Ureter (tissue), 1 donor: ENCODE measurements around the gene DYNC1I1. TPM values are rescaled to one million over a fixed set of nuclear protein-coding genes. Genes with fewer than 3 reads are reported as not detected.

Experiments used
- DNase-seq: peaks from one replicate; pipeline ENCODE4 v3.0.0-alpha.2; 2020; ENCODE audit warnings: low spot score
- total RNA-seq: library from RNA; stranded (reverse); gene quantifications from one replicate; pipeline ENCODE4 v1.2.4, GENCODE V29; 2023
- donor health status: DM: yes; HTN: yes; CAD: no.

The DYNC1I1 gene
- total RNA-seq, 1 donor from 2014 or later, result 14.6 TPM

DNA sequence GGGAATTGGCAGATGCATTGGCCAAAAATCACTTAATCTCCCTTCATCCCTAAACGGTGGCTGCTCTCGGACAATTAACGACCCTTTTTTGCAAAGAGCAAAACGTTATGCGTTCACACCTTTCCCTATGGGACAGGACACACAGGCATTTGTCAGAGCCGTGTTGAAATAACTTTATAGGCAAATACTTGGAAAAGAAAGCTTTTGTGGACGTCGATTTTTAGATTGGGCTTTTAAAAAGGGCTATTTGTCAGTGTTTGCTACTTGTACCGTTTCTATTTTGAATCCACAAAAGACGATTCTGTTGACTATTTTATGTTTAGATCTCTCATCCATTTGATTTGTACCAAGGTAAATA is 304.0 kb downstream of the DYNC1I1 start:
- no peak for DNase-seq

DNA sequence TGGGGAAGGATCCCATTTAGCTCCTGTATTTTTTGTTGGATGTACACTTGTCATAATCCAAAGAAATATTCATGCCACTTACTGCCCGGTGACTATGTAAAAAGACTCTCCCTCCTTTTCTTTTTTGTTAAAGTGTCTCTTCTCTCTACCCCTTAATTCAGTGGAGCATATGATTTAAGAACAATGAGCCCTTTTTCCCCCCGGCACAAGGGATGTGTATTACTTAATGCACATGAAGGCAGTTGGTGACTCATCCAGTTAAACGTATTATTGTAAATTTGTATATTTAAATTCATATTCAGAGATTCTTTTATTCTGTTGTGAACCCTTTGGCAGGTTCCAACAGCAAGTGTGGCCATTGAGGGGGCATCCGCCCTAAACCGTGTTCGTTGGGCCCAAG is 307.7 kb downstream of the DYNC1I1 start:
- no peak for DNase-seq

DNA sequence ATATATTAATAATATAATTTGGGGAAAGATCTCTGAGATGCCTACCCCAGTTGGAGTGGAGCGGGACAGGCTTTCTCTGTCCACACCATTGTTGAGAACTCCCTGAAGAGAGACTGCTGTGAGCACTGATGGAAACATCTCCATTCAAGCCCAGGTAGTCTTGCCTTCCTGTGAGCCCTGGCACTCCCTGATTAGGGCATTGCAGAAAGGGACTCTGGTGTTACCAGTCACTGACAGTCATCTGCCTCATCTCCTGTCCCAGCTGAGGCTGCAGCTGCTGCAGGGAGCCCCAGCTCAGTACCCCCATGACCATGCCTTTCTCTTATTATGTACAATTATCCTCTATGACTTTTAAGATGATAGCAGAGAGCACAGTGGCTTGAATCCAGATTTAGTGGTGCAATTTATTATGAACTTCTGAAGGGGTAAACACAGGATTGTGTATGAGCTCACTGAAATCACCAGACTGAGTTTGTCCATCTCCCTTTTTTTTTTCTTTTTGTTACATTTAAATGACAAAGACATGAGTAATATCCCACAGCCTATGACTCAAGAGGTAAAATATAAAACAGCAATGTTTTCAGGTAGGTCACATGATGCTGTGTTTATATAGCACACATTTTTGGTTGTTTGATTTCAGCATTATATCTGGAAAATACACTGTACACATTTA is 312.7 kb downstream of the DYNC1I1 start:
- no peak for DNase-seq

DNA sequence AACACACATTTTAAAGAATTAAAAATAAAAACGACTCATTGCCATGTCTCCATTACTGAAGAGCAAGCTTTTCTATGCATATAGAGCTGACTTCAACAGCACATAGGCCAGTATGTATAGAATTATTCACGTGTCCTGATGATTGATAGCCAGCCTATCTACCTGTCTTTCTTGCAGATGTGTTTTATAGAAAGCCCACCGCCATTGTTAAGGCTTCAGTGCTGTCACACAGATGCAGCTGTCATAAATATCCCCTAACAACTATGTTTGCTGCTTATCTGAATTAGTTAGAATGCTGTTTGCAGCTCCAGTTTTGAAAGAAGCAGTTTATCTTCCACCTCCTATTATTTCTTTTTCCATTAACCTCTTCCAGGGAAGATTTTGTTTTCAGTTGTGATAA is 313.6 kb downstream of the DYNC1I1 start:
- no peak for DNase-seq

DNA sequence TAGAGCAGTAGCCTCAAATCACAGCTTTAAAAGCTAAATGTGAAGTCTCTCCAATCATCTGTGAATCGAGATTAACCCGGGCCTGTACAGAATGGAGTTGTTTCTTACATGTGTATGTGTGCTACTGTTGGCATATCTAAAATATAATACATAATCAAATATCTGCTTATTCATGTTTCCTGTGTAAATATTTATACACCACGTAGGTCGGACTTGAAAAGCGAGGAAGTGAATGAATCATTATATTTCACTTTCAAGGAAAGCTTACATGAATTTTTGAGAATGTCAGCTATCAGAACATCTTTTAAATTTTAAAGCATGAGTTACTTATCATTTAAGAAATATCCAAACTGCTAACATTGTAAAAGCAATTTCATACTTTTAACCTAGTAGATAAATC is 316.2 kb downstream of the DYNC1I1 start:
- no peak for DNase-seq

DNA sequence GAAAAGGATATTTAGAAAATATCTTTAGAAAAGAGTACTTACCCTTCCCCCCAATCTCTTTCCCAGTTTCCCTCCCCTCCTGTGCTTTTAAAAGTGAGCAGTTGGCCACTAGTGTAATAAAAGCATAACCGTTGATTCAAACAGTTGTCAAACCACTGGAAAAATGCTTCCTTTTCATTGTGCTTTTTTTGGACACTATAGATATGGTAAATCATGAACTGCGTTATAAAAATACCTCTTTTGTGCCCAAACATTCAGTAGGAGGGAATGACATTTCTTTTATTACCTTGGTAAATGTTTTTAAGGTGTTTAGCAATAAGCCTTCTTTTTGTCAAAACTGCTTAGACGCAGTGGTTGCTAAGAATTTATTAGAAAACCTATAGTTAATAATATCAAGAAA is 317.2 kb downstream of the DYNC1I1 start:
- no peak for DNase-seq

DNA sequence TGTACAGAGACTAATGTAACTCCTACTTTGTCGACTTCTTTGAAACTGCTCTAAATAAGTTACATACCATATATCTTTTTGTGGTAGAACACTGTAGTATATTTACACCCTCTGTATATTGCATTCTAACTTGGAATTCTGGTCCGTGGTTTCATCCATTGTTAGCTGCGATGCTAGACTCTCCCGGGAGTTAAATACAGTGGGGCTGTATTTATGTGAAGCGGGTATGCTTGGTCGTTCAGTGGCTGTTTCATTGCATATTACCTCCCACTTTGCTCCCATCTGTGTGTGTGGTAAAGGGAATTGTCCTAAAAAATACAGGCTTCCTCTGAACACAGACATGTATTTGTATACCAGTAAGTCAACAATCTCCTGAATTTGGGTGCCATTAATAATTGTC is 318.4 kb downstream of the DYNC1I1 start:
- DNase-seq, result no peak

DNA sequence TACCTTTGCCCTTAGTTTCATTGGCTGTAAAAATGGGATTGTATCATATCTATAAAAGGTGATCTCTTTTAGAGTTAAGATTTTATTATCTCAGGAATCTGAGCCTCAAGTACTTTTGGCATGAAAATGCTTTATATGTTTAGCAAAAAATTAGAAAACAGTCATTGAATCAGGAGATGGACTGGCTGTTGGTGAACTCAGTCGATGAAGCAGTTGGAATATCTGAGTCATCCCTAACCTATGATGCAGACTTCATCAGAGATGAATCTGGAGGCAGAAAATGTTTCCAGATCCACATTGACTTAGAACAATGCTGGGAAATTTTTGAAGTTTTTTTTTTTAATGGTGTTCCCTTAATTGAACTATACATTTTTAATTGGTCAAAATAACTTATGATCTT is 321.1 kb downstream of the DYNC1I1 start:
- no peak for DNase-seq

DNA sequence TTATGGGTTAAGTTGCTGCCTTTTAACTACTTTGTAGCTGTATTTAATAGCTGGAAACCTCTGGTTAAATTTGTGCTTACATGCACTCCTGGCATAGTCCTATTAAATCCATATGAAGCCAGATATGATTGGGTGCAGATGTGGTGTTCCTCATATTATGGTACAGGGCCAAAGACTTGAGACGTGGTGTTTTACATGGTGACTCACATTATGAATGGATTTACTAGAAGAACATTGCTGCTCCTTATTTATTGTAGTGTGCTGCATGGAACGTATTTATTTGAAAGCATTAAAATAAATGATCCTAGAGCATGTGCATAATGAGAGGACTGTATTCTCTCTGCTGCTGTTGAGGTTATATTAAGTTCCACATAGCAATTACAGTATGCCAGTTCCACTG is 325.5 kb downstream of the DYNC1I1 start:
- no peak for DNase-seq

DNA sequence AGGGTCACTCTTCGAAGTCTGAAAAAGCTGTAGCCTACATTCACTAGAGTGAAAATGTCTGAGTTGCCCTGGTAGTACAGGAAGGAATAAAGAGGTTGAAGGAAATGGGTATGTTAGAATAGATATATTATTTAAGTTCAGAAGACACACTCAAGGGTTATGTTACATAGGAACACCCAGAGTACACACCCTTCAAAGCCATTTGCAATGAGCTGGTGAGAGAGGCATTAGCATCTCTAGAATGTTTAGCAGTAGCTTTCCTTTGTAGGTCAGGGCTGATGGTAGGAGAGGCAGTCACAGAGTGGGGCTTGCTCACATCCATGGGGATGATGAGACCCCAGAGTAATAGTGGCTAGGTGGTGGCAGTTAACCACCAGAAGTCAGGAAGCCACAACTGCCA is 328.4 kb downstream of the DYNC1I1 start:
- DNase-seq, result no peak

DNA sequence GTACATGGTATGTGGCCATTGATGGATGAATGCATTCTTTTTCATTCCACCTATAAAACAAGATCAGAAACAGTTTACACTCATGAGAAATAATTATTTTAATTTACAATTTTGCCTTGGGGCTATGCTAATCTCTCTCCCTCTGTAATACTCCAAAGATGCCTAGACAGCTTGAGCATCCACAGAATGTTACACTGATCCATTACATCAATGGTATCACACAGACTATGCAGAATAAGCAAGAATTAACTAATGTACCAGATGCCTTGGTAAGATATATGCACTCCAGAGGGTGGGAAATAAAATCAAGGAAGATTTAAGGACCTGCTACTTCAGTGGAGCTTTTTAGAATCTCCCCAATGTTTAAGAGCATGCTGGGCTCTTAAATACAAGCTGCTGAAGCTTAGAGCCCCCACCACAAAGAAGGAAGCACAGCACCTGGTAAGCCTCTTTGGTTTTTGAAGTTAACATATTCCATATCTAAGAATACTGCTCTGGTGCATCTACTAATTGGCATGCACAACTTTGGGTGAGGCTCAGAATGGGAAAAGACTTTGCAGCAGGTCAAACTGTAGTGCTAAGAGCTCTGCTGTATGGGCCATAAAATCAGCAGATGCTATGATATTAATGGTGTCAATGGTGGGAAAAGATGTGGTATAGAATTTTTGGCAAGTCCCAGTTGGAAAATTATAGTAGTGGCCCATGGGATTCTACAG is 329.9 kb downstream of the DYNC1I1 start:
- DNase-seq, result no peak

DNA sequence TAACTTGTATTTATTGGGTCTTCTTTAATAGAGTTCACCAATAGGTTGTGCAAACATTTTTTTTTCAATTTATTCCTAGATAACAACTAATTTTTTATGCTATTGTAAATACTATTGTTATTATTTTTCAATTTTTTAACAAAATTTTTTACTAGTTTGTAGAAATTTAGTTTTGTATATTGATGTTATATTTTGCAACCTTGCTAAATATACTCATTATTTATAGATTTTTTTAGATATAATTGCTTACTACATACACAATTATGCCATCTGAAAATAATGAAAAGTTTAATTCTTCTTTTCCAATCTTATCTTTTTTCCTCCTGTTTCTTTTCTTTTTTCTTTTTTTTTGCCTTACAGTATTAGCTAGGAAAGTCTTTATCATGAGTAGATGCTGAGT is 332.6 kb downstream of the DYNC1I1 start:
- no peak for DNase-seq

DNA sequence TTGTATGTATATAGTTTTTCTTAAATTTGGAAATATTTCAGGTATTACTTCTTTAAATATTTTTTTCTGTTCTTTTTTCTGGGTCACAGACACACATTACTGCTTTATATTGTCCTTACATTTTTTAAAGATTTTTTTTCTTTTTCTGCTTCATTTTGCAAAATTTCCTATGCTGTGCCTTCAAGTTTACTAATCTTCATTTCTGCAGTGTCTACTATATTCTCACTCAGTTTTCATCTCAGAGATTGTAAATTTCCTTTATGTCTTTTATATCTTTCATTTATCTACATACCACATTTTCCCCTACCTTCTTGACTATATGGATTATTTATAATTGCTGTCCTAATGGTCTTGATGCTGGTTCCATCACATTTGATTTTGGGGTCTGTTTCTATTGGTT is 339.1 kb downstream of the DYNC1I1 start:
- no peak for DNase-seq

DNA sequence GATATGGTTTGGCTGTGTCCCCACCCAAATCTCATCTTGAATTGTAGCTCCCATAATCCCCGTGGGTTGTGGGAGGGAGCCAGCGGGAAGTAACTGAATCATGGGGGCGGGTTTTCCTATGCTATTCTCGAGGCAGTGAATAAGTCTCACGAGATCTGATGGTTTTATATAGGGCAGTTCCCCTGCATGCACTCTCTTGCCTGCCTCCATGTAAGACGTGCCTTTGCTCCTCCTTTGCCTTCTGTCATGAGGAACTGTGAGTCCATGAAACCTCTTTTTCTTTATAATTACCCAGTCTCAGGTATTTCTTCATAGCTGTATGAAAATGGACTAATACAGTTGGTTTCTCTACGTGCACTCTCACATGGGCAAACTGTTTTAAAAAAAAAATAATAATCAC is 341.8 kb downstream of the DYNC1I1 start:
- no peak for DNase-seq

DNA sequence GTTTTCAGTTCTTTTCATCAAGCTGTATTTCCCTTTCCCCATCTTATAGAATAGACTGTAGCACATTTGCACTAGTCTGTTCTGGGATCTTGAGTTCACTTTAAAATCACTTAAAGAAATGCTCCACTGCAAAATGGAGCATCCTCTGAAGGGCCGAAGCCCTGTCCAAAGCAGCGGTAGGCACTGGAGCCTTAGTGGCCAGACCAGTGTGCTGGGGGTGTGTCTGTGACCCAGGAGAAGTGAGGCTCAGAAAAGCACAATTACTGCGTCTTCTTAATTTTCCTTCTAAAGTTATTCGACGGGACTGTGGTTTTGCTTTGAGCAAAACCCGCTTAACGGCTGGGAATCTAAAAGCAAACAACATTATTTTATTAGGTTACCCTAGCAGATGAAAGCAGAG is 343.8 kb downstream of the DYNC1I1 start:
- DNase-seq, result no peak

DNA sequence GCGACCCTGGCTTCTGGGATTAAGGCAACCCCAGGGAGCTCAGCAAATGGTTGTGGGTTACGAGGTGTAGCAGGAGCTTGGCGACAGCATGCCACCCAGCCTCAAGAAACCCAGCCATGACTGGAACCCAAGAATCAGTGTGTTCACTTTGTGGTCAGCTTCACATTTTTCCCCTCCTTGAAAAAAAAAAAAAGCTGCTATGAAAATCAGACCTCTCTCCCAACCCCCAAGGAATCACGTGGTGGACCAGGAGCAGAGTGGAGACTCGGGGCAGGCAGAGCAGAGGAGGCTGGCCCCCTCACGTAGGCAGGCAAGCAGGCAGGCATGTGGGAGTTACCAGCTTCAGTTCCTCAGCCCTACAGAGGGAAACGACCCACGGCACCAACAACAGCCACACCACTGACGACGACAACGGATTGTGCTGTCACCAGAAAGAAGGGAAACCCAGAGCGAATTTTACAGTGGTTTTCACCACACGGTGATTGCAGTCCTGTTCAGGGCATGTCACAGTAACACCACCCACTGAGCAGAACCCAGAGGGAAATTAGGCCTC is 346.2 kb downstream of the DYNC1I1 start:
- DNase-seq, result no peak

DNA sequence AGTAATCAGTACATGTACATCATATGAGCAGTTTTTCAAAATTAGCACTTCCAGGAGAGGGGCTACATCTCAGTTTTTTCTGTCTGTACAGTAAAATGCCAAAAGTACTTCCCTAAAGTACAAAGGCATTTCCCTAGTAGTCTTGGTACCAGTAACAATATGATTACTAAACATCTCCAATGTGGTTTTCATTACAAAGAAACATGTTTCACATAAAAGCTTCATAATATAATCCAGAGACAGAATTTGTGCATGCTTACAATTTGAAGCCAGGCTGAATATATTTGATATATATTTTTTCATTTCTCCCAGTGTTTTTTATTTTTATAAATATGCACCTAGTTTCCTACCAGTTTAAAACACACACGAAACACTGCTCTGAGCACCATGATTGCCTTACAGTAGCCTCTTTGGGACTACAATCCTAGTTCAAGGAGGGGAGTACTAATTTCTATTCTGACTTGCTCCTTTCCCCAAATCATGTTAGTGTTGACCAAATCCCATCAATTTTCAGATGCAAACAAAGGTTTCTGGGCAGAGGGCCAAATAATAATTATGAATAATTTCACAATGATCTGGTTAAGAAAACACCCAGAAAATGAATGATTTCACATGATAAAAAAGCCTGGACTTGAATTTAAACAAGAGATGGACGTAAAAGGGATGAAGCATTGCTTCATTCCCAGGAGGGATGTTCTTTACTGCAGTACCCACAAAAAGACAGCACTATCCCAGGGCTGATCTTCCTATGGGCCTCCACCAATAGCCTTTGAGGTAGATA is 348.3 kb downstream of the DYNC1I1 start:
- DNase-seq, result no peak

DNA sequence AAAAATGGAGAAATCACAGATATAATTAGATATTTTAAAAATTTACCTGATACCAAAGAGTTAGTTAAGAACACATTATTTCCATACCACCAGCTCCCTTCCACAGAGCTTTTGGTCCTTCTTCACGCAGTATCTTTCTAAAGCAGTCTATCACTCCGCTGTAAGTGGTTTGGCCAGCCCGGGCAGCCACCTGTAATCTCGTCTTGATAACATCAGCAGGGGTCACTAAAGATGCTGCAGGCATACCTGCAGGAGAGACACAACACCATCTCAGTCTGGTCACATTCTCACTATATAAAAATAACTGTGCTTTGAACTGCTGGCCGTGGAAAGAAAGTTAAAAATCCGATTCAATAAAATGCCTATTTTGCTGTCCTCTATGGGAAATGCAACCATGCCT is 349.4 kb downstream of the DYNC1I1 start:
- DNase-seq, result no peak

DNA sequence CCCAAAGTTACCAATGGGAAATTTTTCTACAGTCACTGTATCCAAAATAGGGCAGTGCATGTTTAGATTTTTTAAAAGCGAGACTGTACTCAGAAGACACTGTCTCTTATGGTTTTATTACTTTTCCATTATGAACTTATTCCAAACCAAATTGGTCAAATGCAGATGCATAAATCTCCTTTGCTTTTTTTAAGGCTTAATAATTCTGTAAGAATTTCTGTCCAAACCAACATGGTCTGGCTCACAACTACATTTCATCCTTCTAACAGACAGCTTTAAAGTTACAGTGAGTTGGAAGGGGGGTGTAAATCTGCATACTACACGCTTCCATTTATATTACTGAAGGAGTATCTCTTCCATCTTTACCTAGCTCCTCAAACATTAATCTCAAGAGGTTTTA is 350.4 kb downstream of the DYNC1I1 start:
- no peak for DNase-seq

DNA sequence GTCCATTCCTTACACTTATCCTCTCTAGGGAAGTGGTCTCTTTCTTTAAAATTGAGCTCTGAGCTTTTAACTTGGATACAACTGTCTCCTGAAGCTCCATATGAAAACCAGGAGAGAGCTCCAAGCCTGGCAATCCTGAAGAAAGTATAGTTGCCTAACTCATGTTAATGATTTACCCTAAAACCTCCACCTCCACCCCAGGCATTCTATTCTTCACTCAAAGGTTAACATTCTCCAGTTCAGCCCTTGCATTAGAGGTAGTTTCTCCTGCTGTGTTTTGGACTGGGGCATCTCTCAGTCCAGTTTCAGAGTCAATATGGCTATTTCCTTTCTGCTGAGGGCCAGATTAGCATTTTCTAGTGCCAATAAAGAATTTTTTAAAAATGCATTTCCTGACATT is 354.0 kb downstream of the DYNC1I1 start:
- no peak for DNase-seq

DNA sequence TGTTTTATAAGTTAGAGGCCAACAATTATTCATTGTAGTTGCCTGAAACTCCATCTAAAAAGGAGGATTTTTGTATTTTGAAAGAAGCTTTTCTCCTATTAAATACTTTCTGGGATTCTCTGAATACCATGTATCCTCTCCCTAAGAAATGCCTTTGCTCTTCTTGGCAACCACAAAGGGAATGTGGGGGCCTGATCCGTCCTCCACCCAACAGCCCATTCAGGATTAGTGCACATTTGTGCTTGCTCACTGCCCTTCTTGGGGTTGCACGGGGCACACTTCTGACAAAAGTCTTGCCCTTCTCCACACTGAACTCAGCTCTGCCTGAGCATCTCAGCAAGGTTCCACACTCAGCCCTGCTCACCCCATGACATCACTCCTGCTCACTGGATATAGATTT is 355.4 kb downstream of the DYNC1I1 start:
- DNase-seq, result no peak

DNA sequence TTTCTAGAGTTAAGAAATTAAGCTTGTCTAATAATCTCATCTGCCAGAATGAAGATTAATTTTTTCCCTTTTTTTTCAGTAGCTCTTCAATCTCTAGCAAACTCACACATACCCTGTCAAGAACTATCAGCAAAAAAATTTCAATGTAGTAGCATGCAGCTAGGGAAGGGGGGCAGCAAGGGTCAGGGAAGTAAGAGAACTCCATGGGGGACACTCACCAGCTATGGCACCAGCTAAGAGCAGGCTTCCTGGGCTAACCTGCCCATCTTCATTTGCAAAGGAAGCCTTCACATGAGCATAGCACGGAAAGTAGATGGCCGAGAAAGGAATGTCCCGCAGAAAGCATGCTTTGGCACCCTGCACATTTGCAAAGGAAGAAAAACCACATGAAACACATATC is 359.2 kb downstream of the DYNC1I1 start:
- DNase-seq, result no peak

DNA sequence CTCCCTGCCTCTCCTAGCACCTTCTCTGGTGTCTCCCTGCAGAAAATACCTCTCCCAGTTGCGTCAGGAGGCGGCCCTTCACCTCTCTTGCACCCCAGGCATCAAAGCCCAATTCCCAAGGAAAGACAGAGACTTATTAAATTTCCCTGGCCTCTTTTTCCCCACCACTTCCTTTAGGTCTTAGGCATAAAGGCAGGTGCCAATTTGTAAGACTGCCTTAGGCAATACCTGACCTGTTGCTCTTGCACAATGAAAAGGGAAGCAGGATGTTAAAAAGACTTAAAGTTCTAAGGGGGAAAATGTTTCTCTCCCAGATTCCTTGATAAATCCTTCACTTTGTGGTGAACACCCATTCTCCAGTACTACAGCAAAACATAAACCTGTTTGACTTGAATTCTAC is 362.9 kb downstream of the DYNC1I1 start:
- DNase-seq, result no peak
